SK-N-SH (cell line): ENCODE measurements around the gene USP15.

Source experiments
- CTCF ChIP-seq: fragments of 200-600 bp; sonication (generic); IDR thresholded peaks from 2 replicates; pipeline ENCODE4 v1.6.1; 2017; ENCODE audit warnings: antibody characterized with exemption, mild to moderate bottlenecking, moderate library complexity
- ELF1 ChIP-seq: IDR thresholded peaks from 2 replicates; pipeline ENCODE4 v1.4.0; 2012
- EP300 ChIP-seq, 2 experiments: IDR thresholded peaks; 2 replicates each; pipeline versions ENCODE4 v1.4.0 to v1.6.1; 2012; ENCODE audit warnings: borderline replicate concordance in 1 of 2, low read depth in 1 of 2, low read length in 1 of 2
- EZH2phosphoT487 ChIP-seq: fragments of 200-600 bp; sonication (generic); IDR thresholded peaks from 2 replicates; pipeline ENCODE4 v1.6.1; 2017; ENCODE audit warnings: low read depth, mixed run types, mild to moderate bottlenecking, antibody characterized with exemption, moderate library complexity, borderline replicate concordance
- FOSL2 ChIP-seq: IDR thresholded peaks from 2 replicates; pipeline ENCODE4 v1.4.0; 2012; ENCODE audit warnings: low read depth, mild to moderate bottlenecking, moderate library complexity, borderline replicate concordance
- MEF2A ChIP-seq: IDR thresholded peaks from 2 replicates; pipeline ENCODE4 v1.4.0; 2012; ENCODE audit warnings: low read depth, borderline replicate concordance
- POLR2AphosphoS5 ChIP-seq: IDR thresholded peaks from 2 replicates; pipeline ENCODE4 v1.6.1; 2012; ENCODE audit warnings: low read depth, low read length
- RXRA ChIP-seq: IDR thresholded peaks from 2 replicates; pipeline ENCODE4 v1.4.0; 2012; ENCODE audit warnings: low read depth, mild to moderate bottlenecking, borderline replicate concordance
- TAF1 ChIP-seq: IDR thresholded peaks from 2 replicates; pipeline ENCODE4 v1.6.1; 2012; ENCODE audit warnings: low read depth, mild to moderate bottlenecking, low read length, moderate library complexity, borderline replicate concordance

GRCh38 chr12:62426089-62426488 lies 165.9 kb downstream of the USP15 start:
- TF ChIP-seq ELF1 (no peak), POLR2AphosphoS5 (no peak), MEF2A (no peak), CTCF (no peak), FOSL2 (no peak), EZH2phosphoT487 (no peak), TAF1 (no peak), EP300 (IDR thresholded peaks at IDR 0.05; ENCODE audit: borderline replicate concordance in 1 of 2, low read depth in 1 of 2, low read length in 1 of 2) (no peak), RXRA (no peak)
